ENCODE data around the gene SSTR4. TPM values are rescaled to one million over a fixed set of nuclear protein-coding genes. Genes with fewer than 3 reads are reported as not detected.

SSTR4 gene
- total and polyA plus RNA-seq, 9 of the 15 experiments (the other 6 are each of a cell fraction or from before 2014, with no cell fraction given), result not detected

DNA sequence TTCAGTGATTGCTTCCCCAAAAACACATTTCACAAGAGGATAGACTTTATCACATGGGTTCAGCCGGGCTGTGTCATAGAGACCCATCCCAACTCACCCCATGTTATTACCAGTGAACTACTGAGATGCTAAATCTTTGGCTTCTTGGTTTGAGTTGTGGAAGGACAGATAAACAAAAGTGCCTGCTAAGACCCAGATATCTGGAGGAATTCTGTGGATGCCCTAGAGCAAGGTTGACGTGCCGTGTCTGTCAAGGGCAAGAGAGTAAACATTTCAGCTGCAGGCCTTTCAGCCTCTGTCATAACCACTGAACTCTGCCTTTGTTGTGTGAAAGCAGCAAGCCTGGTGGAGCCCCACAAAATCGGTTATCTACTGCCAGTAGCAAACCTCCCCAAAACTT, 25.5 kb downstream of the SSTR4 start (continued):
- TF ChIP-seq, protein P1, sequence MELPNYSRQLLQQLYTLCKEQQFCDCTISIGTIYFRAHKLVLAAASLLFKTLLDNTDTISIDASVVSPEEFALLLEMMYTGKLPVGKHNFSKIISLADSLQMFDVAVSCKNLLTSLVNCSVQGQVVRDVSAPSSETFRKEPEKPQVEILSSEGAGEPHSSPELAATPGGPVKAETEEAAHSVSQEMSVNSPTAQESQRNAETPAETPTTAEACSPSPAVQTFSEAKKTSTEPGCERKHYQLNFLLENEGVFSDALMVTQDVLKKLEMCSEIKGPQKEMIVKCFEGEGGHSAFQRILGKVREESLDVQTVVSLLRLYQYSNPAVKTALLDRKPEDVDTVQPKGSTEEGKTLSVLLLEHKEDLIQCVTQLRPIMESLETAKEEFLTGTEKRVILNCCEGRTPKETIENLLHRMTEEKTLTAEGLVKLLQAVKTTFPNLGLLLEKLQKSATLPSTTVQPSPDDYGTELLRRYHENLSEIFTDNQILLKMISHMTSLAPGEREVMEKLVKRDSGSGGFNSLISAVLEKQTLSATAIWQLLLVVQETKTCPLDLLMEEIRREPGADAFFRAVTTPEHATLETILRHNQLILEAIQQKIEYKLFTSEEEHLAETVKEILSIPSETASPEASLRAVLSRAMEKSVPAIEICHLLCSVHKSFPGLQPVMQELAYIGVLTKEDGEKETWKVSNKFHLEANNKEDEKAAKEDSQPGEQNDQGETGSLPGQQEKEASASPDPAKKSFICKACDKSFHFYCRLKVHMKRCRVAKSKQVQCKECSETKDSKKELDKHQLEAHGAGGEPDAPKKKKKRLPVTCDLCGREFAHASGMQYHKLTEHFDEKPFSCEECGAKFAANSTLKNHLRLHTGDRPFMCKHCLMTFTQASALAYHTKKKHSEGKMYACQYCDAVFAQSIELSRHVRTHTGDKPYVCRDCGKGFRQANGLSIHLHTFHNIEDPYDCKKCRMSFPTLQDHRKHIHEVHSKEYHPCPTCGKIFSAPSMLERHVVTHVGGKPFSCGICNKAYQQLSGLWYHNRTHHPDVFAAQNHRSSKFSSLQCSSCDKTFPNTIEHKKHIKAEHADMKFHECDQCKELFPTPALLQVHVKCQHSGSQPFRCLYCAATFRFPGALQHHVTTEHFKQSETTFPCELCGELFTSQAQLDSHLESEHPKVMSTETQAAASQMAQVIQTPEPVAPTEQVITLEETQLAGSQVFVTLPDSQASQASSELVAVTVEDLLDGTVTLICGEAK (IDR thresholded peaks at IDR 0.05), result no peak
- TF ChIP-seq, protein P1 (CRISPR knock-in tag; IDR thresholded peaks at IDR 0.05), result no peak
- no peak for TF ChIP-seq ELF1 (tag; IDR thresholded peaks at IDR 0.05)
- TF ChIP-seq ETV1 (tag; conservative IDR thresholded peaks at IDR 0.05; ENCODE audit: low read depth), result no peak
- peak; percentile 25; the same call in 1 of the 2 replicates for TF ChIP-seq DPF2 (IDR thresholded peaks at IDR 0.05)
- no peak for TF ChIP-seq OTX1 (CRISPR knock-in tag; IDR thresholded peaks at IDR 0.05)
- TF ChIP-seq MAZ (CRISPR knock-in tag; conservative IDR thresholded peaks at IDR 0.05 in 1 of 2, IDR thresholded peaks at IDR 0.05 in 1 of 2), result no peak
- no peak for TF ChIP-seq ZC3H4 (CRISPR knock-in tag; IDR thresholded peaks at IDR 0.05; ENCODE audit: borderline replicate concordance)
- no peak for TF ChIP-seq EHMT2 (IDR thresholded peaks at IDR 0.05)
- TF ChIP-seq ERF (CRISPR knock-in tag; IDR thresholded peaks at IDR 0.05), result no peak
- TF ChIP-seq ZNF133 (CRISPR knock-in tag; IDR thresholded peaks at IDR 0.05), result no peak
- TF ChIP-seq, protein P2, sequence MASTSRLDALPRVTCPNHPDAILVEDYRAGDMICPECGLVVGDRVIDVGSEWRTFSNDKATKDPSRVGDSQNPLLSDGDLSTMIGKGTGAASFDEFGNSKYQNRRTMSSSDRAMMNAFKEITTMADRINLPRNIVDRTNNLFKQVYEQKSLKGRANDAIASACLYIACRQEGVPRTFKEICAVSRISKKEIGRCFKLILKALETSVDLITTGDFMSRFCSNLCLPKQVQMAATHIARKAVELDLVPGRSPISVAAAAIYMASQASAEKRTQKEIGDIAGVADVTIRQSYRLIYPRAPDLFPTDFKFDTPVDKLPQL (IDR thresholded peaks at IDR 0.05; ENCODE audit: extremely low read depth, insufficient read length), result no peak
- no peak for TF ChIP-seq HLTF (IDR thresholded peaks at IDR 0.05)
- no peak for TF ChIP-seq PRMT5 (CRISPR knock-in tag; IDR thresholded peaks at IDR 0.05)
- TF ChIP-seq, protein P3, sequence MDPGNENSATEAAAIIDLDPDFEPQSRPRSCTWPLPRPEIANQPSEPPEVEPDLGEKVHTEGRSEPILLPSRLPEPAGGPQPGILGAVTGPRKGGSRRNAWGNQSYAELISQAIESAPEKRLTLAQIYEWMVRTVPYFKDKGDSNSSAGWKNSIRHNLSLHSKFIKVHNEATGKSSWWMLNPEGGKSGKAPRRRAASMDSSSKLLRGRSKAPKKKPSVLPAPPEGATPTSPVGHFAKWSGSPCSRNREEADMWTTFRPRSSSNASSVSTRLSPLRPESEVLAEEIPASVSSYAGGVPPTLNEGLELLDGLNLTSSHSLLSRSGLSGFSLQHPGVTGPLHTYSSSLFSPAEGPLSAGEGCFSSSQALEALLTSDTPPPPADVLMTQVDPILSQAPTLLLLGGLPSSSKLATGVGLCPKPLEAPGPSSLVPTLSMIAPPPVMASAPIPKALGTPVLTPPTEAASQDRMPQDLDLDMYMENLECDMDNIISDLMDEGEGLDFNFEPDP (CRISPR knock-in tag; IDR thresholded peaks at IDR 0.05), result no peak
- TF ChIP-seq BMI1 (IDR thresholded peaks at IDR 0.05; ENCODE audit: low read length), result no peak
- TF ChIP-seq RFX7 (CRISPR knock-in tag; IDR thresholded peaks at IDR 0.05), result no peak
- TF ChIP-seq ZNF263 (CRISPR knock-in tag; IDR thresholded peaks at IDR 0.05; ENCODE audit: borderline replicate concordance), result no peak
